Left lobe of liver (tissue), 2 donors: ENCODE measurements around the gene CDC6. TPM values are rescaled to one million over a fixed set of nuclear protein-coding genes. Genes with fewer than 3 reads are reported as not detected.

Source experiments
- ATAC-seq: fragments of 200-7000 bp; cut with Tn5 transposase; one replicate; pipeline ENCODE4 v1.9.1; 2020; ENCODE audit warnings: mild to moderate bottlenecking, moderate library complexity
- DNase-seq: peaks from one replicate; pipeline ENCODE4 v3.0.0-alpha.2; 2020; ENCODE audit warnings: low spot score
- total RNA-seq: library from RNA; stranded (reverse); gene quantifications from one replicate; pipeline ENCODE4 v1.2.1, GENCODE V29; 2021
- donor health status: DM: no; HTN: no; CAD: no; lungs with moderate emphysema.
- donor health status: DM: no; HTN: yes; CAD: no.

The CDC6 gene, protein sequence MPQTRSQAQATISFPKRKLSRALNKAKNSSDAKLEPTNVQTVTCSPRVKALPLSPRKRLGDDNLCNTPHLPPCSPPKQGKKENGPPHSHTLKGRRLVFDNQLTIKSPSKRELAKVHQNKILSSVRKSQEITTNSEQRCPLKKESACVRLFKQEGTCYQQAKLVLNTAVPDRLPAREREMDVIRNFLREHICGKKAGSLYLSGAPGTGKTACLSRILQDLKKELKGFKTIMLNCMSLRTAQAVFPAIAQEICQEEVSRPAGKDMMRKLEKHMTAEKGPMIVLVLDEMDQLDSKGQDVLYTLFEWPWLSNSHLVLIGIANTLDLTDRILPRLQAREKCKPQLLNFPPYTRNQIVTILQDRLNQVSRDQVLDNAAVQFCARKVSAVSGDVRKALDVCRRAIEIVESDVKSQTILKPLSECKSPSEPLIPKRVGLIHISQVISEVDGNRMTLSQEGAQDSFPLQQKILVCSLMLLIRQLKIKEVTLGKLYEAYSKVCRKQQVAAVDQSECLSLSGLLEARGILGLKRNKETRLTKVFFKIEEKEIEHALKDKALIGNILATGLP
- total RNA-seq, result 1.5 TPM

DNA sequence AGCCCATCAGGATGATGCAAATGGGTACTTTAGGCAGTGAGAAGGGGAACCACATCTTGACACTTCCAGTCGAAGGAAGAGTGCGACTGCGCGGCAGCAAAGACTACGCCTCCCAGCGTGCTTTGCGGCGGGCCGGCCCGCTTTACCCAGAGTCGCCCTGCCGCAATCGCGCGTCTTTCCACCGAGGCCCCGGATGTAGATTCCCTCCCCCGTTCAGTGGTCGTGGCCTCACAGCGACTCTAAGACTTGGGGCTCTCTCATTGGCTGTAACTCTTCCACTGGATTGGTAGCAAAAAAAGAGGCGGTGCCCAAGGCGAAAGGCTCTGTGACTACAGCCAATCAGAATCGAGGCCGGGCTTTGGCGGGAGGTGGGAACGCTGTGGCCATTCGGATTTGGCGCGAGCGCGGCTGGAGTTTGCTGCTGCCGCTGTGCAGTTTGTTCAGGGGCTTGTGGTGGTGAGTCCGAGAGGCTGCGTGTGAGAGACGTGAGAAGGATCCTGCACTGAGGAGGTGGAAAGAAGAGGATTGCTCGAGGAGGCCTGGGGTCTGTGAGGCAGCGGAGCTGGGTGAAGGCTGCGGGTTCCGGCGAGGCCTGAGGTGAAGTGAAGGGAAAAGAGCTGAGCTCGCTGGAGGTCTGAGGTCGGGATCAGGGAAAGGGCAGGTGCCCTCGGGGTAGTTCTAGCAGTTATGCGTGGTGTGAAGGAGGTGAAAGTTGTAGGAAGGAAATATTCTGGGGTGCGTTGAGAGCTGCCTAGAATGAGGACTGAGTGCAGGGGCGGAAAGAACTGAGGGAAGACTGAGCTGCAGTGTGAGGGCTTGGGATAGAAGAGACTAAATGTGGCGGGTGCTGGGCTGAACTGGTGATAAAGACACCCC is at the start of gene CDC6:
CDC6 (plus strand) TSS at position 386 of the 876 bp plus-strand sequence. CDS start 1,542 bp downstream, outside the sequence.
- peak; percentile 99 for DNase-seq
- ATAC-seq, result peak; percentile 93

DNA sequence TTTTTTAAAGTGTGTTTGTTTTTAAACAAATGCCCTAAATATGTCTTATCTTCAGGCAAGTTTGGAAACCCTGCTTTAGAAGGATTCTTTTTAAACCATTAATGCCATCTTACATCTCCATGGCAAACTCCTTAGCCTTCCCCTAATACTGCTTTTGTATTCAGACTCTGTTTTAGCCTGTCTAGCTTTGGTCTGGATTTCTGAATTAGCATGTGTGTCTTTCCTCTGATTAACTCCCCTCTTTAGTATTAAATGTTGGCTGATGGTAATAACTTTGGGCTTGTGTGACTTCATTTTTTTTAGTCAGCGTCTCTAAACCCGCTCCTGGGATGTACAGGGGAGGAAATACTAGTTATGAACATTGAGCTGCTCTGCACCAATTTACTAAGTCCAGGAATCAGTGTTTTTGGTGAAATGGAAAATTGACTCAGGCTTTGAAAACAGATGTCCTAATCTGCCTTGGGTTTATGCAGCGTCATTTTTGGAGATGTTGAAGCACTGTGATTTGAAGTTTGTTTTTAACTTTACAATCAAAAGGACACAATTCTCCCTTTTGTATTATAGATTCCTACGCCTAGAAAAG is 46.3 kb upstream of the CDC6 start:
- DNase-seq (no peak), ATAC-seq (no peak)

- ATAC-seq (no peak), DNase-seq (no peak)
These were observed 44.9 kb upstream of the CDC6 start for GRCh38 chr17:40242774-40243173.

GRCh38 chr17:40243761-40244160 is 43.9 kb upstream of the CDC6 start:
- ATAC-seq (no peak), DNase-seq (no peak)

DNA sequence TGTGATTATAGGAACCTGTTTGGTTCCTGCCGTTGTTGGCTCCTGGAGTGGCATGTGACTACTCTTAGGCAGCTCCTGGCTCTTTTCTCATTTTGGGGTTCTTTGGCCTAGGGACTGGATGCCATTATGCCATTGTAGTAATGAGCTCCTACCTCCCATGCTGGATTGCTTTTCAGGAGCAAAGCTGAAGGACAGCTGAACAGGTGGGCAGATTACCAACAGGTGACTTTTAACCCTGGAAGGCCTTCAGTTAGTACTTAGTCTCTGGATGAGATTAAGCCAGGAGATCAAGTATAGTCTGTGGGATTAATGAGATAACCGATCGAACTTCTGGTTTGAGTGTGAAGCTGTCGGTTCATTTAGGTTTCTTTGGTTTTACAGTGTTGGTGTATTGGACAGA is 43.4 kb upstream of the CDC6 start:
- DNase-seq, result no peak
- no peak for ATAC-seq

DNA sequence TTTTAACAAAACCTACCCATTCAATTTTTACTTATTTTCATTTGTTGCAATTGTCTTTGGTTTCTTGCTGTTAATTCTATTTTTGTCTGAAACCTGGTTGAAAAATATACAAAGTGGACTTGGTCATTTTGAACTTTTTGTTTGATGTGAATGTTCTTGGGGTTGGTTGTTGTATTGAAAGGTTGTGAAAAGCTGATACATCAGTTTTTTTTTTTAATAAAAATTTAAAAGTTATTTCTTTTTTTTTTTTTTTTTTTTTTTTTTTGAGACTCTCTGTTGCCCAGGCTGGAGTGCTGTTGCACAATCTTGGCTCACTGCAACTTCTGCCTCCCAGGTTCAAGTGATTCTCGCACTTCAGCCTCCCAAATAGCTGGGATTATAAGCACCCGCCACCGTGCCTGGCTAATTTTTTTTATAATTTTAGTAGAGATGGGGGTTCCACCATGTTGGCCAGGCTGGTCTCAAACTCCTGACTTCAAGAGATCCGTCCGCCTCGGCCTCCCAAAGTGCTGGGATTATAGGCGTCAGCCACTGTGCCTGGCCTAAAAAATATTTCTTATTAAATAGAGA is 39.7 kb upstream of the CDC6 start:
- ATAC-seq (peak; percentile 45), DNase-seq (no peak)

DNA sequence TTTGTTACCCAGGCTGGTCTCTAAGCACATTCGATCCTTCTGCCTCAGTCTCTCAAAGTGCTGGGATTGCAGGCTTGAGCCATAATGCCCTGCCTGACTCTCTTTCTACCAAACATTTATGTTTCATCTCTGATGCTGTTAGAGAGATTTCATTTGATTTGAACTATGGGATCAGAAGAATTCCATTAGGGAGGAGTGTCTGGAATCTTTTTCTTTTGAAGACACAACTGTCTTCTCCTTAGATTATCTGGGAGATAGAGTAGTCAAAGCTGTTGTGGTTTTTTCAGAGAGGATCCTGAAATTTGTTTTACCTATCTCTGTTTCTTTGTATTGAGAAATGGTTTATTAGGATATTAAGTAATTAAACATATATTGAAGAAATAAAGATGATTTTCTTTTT is 39.2 kb upstream of the CDC6 start:
- ATAC-seq (no peak), DNase-seq (no peak)

DNA sequence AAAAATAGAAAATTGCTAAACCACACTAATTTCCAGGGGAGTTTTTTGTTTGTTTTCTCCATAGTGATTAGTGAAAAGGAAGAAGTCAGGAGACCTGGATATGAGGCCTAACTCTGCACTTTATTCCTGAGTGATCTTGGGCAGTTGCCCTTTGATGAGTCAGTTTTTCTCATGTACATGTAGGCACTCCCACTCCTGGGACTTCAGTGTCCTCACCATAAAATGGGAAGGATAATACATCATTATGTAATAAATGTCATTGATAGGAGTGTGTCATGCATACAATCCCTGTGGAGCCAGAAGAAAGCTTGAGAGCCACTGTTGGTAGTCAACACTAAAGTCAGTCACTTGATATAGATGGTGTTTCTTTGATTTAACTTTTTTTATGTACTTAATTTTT is 36.1 kb upstream of the CDC6 start:
- no peak for DNase-seq
- ATAC-seq, result peak; percentile 70

DNA sequence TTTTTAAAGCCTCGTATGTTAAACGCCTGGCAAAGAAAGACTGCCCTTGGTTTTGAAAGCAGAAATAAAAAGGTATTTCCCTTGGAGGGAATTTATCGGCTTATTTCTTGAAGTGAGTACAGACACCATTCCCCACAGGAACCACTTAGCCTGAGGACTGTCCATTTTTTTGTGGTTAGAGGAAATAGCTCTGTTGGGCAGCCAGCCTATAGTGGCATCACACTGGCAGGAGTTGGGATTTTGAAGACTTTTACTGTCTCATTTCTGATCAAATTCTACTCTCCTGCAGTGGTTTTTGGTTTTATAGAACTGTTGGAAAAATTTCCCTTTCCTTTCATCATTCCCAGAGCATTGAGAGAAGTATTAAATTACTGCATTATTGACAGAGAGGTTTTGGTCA is 34.1 kb upstream of the CDC6 start:
- ATAC-seq (no peak), DNase-seq (no peak)

DNA sequence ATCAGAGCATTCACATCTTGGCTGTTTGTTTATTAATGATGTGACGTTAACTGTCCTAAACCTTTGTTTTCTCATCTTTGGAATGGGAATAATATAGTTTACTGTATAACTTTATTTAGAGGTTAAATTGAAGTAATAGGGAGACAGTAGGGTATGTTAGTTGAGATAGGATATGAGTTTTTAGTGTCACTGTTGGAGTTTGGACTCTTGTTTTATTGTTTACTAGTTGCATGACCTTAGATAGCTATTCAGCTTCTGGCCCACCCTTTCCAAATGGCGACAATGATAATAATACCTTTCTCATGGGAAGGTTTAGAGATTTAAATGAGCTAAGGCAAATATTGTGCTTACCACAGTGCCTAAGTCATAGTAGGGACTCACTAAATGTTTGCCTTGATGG is 28.2 kb upstream of the CDC6 start:
- no peak for ATAC-seq
- DNase-seq, result no peak

DNA sequence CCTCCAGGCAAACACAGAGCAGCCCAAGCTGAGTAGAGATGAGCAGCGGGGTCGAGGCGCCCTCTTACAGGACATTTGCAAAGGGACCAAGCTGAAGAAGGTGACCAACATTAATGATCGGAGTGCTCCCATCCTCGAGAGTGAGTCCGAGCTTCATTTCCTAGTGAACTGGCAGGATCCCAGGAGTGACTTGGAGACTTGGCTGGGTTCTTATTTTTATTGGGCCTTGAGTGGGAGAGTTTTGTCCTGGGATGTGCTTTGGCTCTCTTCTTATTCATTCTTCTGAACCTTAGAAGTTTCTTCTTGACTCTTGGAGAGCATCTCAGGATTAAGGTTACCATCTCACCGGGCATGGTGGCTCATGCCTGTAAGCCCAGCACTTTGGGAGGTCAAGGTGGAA is 27.2 kb upstream of the CDC6 start:
- no peak for ATAC-seq
- DNase-seq, result no peak

DNA sequence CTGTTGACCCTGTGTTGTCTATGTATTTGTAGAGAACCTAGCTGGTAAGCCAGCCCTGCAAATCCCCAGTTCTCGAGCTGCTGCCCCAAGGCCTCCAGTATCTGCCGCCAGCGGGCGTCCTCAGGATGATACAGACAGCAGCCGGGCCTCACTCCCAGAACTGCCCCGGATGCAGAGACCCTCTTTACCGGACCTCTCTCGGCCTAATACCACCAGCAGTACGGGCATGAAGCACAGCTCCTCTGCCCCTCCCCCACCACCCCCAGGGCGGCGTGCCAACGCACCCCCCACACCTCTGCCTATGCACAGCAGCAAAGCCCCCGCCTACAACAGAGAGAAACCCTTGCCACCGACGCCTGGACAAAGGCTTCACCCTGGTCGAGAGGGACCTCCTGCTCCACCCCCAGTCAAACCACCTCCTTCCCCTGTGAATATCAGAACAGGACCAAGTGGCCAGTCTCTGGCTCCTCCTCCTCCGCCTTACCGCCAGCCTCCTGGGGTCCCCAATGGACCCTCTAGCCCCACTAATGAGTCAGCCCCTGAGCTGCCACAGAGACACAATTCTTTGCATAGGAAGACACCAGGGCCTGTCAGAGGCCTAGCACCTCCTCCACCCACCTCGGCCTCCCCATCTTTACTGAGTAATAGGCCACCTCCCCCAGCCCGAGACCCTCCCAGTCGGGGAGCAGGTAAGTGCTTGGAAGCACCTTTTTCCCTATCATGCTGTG is 23.1 kb upstream of the CDC6 start:
- no peak for ATAC-seq
- no peak for DNase-seq

GRCh38 chr17:40265337-40265736 is 22.3 kb upstream of the CDC6 start:
- no peak for ATAC-seq
- DNase-seq, result no peak

DNA sequence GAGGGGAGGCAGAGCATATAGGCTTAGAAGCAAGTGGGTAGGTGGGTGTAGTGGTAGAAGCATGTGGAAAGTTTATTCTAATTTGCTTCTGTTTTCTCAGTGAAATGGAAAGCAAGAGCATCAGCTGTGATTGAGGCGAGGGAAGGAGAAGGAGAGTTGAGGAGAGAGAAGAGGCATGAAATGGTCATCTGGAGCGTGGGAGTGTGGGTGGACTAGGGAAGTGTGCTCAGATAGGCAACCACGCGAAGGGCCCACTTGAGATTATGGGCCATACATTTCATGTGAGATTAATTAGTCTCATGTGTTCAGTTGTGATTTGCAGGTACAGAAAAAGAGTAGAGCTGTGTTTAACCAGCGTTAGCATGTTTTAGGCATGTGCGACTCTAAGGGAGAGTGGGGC is 20.8 kb upstream of the CDC6 start:
- no peak for ATAC-seq
- DNase-seq, result no peak

DNA sequence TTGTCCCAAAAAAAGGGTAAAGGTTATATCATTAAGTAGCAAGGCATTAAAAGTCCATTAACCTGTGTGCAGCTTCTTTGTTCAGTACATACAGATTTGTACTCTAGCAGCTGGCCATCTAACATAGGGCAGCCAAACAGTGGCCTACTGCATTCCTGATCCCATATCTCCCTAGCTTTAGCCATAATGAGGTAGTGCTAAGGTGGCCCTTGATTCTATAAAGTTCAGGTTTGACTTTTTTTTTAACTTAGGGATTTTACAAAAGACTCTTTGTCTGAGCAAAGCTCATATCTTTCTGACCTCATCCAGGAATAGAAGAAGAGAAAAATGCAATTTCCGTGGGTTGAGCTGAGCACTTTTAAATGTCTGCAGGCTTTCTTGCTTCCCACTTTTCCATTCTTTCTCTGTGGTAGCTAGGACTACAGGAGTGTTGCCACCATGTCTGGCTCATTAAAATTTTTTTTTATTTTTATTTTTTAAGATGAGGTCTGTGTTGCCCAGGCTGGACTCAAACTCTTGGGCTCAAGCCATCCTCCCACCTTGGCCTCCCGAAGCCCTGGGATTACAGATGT is 19.5 kb upstream of the CDC6 start:
- ATAC-seq, result no peak
- DNase-seq, result no peak

GRCh38 chr17:40278414-40278813 is 9.3 kb upstream of the CDC6 start:
- ATAC-seq, result no peak
- no peak for DNase-seq

DNA sequence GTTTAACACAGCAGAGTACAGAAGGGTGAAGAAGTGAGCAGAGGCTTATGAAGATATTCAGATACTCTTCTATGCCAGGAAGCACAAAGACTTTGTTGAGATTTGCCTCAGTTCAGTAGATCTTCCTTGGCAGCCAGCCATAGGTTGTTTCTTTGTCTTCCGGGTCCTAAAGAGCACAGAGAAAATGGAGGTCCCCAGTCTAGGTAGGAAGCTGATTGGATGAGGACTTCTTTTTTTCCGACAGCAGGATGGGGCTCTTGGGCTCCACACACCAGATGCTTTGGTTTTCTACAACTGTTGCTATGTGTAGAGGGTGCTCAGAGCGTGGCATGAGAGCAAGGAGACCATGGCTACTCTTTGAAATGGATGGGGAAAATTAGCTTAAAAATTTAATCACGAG is 8.3 kb upstream of the CDC6 start:
- ATAC-seq (no peak), DNase-seq (no peak)

DNA sequence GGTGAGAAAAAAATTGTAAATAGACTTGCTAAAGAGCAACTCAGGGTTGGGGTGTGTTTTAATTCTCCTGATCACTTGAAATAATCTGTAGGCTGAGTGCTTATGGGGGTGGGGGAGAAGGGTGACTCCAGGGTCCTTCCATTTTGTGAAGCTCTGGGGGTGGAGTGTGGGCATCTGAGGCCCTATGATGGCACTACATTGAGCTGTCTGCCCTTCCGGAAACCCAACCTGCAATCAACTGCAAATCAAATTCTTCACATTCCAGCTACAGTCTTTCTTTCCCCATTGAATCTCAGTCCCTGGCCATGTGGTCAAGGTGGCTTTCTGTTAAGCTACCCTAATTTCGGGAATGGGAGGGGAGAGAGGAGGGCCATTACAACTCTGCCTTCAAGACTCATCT is 6.0 kb upstream of the CDC6 start:
- ATAC-seq, result no peak

GRCh38 chr17:40283662-40284061 is 4.0 kb upstream of the CDC6 start:
- no peak for ATAC-seq
- no peak for DNase-seq

More for the DNA sequence above, 6.0 kb upstream of the CDC6 start:
- no peak for DNase-seq

GRCh38 chr17:40284085-40284713 is 3.5 kb upstream of the CDC6 start:
- no peak for ATAC-seq

More at GRCh38 chr17:40284085-40284713, 3.5 kb upstream of the CDC6 start:
- DNase-seq, result no peak
